GM18907 (cell line): Measurements from ENCODE around the gene BABAM2.
A peak's percentile ranks its signal among the peaks of the same experiment; 100 is the strongest.
"Not testable (repeated sequence)": the region's sequence is repeated elsewhere in the genome, so short reads cannot be mapped to it uniquely, and the experiment has no call there.

Experiments
- ATAC-seq: cut with Tn5 transposase; IDR thresholded peaks from one replicate; pipeline ENCODE4 v1.9.1; 2021; ENCODE audit warnings: mild to moderate bottlenecking, moderate library complexity; ENCODE audit not compliant: unreplicated experiment

BABAM2 gene

DNA sequence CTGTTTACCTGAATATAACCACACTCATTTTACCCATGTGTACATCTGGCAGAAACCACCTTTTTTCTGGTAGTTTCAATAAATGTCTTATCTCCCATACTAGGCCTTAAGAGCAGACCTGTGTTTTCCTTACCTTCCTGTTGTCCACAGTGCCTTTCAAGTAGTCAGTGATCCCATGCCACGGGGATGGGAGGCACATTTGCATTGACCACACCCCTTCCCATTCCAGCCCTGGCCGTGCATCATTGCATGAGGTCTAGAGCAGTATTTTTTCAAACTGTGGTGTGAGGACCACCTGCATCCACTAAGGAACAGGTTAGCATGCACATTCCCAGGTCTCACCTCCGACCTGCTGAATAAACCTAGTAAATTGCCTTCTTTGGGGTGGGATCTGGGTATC lies 337.0 kb downstream of the BABAM2 start:
- ATAC-seq: no peak

DNA sequence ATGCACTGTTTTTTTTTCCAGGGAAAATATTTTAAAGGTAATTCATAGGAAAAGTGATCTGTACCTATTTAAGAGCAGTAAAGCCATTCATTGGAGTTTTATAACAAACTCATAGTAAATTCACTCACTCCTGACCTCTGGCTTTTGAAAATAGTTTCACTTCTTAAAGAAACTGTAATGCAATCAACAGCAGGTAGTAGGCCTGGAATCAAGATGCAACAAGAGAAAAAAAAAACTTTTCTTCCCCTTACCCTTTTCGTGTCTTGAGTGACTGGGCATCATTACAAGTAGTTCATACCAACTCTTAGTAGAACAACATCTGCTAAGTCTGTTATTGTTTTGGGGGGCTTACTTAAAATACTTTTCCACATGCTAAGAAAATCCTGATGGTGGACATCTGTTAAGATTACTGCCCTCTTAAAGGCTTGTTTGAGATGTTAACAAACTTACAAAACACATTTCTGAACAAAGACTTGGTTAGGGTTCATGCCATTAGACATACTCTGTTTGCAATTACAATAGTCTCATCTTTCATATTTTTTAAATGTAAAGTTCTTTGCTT lies 338.0 kb downstream of the BABAM2 start:
- no peak for ATAC-seq

DNA sequence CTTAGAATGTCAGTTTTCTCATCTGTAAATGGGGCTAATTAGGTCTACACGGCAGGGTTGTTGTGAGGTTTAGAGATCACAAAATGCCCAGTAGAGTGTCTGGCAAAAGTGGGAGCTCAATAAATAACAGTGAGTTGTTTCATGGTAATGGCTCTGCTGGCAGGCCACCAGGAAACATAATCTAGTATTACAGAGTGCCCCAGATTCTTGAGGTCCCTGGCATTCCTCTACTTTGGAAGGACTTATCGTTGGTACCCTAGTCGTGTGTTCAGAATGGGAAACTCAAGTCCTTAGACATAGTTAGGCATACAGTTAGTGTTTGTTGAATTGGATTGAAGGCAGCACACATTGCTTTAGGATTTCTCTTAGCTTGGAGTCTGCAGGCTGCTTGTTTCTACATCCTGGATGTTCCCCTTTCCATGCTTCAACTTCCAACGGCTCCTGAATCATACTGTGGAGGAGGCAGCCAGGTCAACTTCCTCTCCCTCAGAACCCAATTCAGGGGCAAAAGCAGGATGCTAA lies 340.6 kb downstream of the BABAM2 start:
- no peak for ATAC-seq

DNA sequence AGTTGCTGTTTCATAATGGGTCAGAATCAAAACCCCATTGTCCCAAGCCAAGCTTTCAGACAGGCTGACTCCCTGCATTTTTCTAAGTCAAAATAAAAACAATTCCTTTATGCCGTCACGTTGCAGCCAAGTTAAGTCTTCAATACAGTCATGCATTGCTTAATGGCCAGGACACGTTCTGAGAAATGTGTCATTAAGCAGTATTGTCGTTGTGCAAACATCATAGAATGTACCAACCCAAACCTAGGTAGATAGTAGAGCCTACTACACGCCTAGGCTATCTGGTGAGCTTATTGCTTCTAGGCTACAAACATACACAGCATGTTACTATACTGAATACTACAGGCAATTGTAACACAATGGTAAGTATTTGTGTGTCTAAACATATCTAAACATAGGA lies 341.8 kb downstream of the BABAM2 start:
- ATAC-seq: no peak

DNA sequence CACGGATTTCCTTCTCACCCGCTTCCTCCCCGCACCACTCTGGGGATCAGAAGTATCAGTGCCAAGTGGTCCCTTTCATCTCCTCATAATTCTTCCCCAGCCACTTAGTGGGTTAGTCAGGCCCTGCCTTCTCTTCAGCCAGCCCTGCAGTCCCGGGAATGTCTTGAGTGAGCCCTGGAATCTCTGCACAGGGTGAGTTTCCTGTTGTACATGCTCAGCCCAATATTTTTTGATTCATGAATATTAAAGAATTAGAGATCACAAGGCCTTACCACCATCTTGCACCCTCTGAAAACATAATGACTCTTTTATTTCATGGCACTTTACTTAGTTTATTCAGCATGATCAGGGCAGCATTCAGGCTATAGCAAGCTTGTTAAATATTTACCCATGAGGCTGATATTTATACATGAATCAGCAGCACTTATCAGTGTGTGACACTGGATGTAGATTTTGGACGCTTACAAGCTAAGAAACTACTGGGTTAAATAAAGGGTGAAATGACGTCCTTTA lies 342.7 kb downstream of the BABAM2 start:
- no peak for ATAC-seq

DNA sequence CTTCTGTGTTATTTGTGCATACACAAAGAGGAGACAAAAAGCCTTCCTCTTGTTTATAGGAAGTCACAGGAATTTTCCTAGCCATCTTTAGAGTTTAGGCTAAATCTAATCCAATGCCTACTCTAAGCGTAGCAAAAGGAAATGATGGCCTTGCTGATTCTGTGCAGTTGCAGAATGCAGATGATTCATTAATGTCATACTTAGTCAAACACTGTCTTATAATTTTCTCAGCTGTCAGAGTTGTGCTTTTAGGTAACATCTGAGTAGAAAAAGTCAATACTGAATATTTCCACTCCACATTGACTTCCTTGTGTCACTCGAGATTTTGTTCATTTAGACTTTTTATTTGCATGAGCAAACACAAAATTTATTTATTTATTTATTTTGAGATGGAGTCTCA lies 344.3 kb downstream of the BABAM2 start:
- ATAC-seq: no peak

DNA sequence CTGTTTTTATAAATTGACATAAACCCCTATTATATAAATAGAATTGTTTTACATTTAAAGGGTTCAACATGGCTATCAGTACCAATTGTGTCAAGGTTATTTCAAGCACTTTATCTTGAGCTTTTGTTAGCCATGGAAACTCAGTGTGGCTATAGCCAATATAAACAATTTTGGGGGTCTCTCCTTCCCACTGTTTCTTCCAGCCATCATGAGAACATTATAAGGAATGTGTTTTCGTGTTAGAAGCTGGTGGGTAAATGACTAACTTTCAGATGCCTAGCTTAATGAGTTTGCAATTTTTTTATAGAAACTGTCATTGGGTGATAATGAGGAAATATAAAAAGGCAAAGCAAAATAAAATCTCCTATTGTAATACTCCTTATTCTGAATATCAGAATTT lies 348.7 kb downstream of the BABAM2 start:
- no peak for ATAC-seq

DNA sequence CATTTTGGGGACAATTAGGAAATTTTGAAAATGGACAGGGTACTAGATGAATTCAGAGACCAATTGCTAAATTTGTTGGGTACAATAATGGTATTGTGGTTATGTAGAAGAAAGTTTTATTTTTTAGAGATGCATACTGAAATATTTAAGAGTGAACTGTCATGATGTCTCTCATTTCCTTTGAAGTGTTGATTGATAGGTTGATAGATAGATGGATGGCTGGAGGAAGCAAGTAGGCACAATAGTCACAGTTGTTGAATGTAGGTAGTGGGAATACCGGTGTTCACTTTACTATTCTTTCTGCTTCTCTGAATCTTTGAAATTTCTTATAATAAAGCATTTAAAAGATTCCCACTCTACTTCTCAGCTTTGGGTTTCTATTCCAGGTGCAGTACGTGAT lies 350.4 kb downstream of the BABAM2 start:
- no peak for ATAC-seq

DNA sequence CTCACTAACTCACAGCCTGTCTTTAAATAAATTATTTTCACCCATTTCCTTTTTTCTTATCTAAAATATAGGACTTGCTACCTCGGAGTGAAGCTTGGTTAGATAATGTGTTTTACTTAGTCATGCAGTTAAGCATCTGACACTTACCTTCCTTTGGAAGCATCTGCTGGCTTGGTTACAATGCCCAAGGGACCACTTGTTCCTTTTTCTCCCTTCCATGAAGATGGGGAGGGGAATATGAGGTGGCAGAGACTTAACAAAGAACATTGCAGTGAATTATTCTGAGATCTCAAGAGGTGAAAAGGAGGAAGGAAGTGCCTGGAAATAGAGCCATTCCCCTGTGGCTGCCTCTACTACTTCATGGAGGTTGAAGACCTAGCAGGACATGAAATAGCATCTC lies 356.8 kb downstream of the BABAM2 start:
- no peak for ATAC-seq

DNA sequence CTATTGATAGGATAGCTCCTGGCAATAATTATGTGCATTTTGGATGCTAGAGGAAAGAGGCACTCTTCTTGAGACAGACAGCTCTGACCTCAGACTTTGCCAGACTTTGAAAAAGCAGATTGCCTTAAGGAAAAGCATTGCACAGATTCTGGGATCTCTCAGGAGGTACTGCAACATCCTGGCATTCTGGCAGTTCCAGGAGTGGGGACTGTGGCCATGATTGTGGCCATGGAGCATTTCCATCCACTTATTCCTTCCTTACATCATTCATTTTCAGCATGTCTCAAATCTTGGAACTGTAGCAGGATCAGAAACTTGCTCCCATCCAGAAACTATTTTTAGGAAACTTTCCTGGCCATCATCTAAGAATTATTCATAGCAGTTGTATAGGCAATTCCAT lies 357.2 kb downstream of the BABAM2 start:
- ATAC-seq: no peak

DNA sequence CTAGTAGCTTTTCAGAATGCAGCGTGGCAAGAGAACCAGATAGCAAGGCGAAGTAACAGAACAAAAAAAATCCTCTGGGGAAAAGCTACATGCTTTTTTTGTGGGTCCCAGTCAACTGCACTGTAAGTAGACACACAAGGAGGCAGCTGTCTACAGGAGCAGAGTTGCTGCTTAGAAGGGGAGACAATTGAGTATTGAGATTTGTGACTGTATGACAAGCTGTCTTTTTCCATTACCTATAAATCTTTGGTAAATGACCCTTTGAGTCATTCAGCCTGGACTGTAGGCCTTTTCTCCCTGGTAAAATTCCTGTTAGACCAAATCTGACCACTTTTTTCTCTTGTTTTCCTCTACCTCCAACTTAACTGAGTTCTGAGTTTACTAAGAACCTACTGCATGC lies 358.0 kb downstream of the BABAM2 start:
- ATAC-seq: no peak

DNA sequence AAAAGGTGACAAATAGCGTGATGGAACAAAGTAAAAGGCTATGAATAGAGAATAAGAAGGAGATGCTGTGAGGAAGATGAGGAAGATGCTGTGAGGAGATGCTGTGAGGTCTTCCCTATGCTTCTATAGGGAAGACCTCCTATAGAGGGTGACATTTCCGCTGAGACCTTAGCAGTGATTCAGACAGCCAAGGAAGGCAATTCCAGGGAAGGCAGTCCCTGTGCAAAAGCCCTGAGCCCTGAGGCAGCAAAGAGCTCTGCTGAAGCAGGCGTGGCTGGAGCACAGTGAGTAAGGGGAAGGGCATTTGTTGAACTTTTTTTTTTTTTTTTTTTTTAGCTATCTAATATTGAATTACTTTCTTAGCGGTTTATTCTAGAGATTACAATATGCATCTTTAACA lies 359.5 kb downstream of the BABAM2 start:
- ATAC-seq: no peak

DNA sequence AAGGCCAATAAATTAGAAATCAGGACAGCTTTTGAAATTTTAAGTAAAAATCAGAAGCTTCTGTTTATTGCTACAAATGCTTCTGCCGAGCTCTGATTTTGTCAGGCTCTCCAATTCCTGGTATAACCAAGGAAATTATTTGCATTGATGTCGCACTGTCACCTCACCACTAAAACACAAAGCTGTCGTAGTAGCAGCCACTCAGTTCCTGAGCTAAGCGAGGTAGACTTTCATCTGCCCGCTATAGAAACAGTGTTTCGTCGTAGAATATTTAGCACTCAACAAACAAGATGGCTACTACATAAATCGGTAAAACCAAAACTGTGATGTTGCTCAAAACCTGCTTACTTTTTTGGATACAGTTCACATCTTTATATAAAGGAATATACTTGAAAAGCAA lies 360.8 kb downstream of the BABAM2 start:
- no peak for ATAC-seq

DNA sequence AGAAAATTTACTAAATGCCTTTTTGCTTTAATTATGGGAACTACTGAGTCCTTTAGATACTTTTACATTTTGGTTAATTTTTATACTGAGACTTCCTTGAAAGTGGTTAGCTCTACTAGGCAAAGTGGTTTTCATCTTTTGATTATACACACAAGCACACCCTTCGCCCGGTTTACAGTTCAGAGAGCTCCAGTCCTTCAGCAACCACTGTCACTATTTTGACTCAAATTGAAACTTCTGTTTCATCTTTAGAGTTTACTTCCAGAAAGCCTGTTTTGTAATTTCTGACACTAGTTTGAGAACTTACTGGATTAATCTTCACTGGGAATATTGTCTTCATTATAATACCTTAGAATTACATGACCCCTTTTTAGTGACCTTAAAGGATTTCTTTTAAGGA lies 361.8 kb downstream of the BABAM2 start:
- peak; percentile 89 for ATAC-seq

DNA sequence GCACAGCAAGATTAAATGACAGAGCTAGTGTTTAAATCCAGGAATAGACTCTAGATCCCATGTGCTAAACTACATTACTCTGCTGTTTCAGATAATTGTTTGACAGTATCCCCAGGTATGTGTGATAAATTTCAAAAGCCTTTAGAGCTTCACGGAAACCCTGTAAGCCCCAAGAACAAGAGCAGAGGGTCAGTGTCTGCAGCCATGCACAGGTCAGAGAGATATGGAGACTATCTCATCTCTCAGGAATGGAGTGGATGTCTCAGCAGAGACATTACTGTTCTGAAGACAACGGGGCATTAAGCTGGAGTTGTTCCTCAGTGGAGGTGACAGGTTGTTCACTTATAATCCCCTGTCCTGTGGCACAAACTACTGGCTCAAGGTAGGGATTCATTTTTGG lies 363.0 kb downstream of the BABAM2 start:
- ATAC-seq: no peak

DNA sequence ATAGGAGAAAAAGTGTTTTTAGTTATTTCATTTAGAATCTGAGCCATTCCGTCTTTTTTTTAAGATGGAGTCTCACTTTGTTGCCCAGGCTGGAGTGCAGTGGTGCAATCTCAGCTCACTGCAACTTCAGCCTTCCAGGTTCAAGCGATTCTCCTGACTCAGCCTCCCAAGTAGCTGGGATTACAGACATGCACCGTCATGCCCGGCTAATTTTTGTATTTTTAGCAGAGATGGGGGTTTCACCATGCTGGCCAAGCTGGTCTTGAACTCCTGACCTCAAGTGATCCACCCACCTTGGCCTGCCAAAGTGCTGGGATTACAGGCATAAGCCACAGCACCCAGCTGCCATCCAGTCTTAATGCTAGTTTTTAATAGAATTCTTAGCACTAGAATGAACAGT lies 364.7 kb downstream of the BABAM2 start:
- ATAC-seq: not testable (repeated sequence)

DNA sequence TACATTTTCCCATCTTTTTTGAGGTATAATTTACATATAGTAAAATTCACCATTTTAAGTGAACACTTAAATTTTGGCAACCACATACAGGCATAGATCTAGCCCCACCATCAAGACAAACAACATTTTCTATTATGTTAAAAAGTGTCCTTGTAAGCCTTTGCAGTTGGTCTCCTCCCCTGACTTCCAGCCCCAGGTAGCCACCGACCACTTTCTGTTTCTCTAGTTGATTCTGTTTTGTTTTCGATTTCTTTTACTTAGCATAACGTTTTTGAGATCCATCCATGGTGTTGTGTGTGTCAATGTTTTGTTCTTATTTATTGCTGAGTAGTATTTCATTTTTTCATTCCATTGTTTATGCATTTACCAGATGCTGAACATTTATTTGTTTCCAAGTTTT lies 366.7 kb downstream of the BABAM2 start:
- no peak for ATAC-seq

DNA sequence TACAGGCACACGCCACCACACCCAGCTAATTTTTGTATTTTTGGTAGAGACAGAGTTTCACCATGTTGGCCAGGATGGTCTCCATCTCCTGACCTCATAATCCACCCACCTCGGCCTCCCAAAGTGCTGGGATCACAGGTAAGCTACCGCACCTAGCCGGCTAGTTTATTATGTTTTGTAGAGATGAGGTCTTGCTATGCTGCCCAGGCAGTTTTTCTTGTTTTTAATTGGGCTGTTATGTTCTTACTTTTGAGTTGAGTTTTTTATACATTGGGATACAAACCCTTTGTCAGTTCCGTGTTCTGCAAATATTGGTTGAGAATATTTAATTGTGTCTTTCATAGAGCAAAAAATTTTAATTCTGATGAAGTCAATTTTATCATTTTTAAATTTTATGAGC lies 368.7 kb downstream of the BABAM2 start:
- not testable (repeated sequence) for ATAC-seq

DNA sequence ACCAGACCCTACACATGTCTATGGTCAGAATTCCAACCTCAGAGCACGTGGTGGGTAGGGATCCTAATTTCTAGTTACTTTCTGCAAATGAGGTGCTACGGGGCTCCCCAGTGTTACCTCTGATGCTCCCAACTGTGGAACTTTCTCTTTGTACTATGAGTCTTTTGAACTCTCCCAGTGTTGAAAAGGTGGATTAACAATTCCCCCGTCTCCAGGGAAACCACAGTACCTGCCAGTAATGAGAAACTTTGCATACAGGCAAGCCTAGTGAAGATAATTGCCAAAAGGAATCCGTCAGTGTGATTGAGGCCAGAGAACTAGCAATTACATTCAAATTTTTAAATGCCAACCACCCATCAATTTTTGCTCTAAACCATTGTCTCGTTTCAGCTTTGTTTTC lies 373.2 kb downstream of the BABAM2 start:
- no peak for ATAC-seq

DNA sequence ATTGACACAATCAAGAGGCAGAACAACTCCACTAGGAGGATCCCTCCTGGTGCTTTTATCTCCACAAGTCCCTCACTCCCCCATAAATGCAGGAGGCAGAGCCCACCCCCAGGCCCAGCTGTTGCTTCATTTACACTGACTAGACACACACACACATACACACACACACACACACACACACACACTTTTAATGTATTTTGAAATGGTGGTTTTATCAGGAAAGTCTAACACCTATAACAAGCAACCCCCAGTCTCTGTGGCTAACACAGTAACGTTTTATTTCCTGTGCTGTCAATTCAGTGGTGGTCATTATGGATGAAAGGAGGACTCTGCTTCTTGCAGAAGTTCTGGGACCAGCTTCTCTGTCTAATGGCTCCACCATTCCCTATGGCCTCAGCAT lies 376.8 kb downstream of the BABAM2 start:
- ATAC-seq: no peak

DNA sequence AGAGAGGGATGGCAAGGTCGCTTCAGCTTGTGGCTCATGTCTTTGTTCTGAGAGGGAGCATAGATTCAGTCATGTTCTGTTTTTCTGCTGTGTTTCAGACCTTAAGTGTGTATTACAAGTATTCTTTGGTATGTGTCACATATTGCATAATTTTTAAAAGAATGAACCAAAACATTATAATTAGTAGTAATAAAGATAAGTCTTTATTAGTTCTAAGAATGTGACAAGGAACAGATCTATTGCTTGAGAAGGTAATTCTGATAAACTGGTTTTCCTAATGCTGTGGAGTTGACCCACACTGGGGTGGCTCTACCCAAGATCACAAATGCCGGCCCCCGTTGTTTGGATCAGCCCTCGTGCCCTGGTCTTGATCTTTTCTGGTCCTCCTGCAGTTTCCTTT lies 377.9 kb downstream of the BABAM2 start:
- no peak for ATAC-seq

DNA sequence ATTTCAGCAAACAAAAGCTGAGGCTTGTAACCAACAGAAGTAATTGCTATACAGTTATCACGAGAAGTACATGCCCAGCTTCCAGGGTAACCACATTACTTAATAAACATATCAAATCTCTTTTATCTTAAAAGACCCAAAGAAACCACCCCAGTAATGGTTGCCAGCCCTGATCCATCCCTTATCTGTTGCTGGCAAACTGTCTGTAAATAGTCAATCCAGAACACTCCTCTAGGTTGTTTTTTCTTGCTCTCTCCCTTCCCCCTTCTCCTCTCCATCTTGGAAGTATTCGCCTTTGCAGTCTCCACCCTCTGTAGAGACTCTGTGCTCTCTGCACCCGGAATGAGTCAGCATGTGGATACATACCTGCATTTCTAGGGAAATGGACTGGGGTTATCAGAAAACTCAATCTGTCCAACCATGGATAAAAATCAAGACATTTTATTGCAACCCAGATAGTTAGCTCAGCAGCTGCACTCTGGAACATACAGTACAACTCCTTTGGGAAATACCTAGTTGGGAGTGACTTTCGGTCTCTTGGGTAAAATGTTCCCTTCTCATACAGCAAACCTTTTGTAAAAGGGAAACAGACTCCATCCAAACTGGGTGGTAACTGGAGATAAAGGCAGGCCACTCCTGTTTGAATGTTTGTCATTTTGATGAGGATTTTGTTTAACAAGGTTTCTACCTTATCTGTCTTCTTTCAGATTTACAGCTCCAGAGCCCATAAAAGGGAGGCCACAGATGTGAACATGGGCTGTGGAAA lies 378.7 kb downstream of the BABAM2 start:
- no peak for ATAC-seq
